Mesothelial cell of epicardium (in vitro differentiated cells): ENCODE measurements around the gene WBP1L. TPM values are rescaled to one million over a fixed set of nuclear protein-coding genes. Genes with fewer than 3 reads are reported as not detected.
"Not testable (repeated sequence)": the region's sequence is repeated elsewhere in the genome, so short reads cannot be mapped to it uniquely, and the experiment has no call there.

Experiments
- DNase-seq, 2 experiments: peaks; one replicate each; pipeline ENCODE4 v3.0.0; 2021; ENCODE audit warnings: low spot score in 2 of 2; ENCODE audit not compliant: unreplicated experiment in 2 of 2
- H3K27ac Mint-ChIP-seq: 2 replicates; pipeline ENCODE4 v1.8.0; 2021; ENCODE audit warnings: mixed read lengths
- H3K27me3 Mint-ChIP-seq: 2 replicates; pipeline ENCODE4 v1.8.0; 2021; ENCODE audit warnings: low read depth, mixed read lengths
- H3K36me3 Mint-ChIP-seq: 2 replicates; pipeline ENCODE4 v1.8.0; 2021; ENCODE audit warnings: mixed read lengths
- H3K4me1 Mint-ChIP-seq: 2 replicates; pipeline ENCODE4 v1.8.0; 2021; ENCODE audit warnings: mixed read lengths
- H3K4me3 Mint-ChIP-seq: 2 replicates; pipeline ENCODE4 v1.8.0; 2021; ENCODE audit warnings: mild to moderate bottlenecking, moderate library complexity, mixed read lengths
- H3K9me3 Mint-ChIP-seq: 2 replicates; pipeline ENCODE4 v1.8.0; 2021; ENCODE audit warnings: mixed read lengths
- total RNA-seq: library from RNA; stranded (reverse); gene quantifications from 3 replicates; pipeline ENCODE4 v1.2.1, GENCODE V29; 2021
- TF ChIP-seq, protein P1 (sequence below): fragments of 200-600 bp; sonication (generic); IDR thresholded peaks from one replicate; pipeline ENCODE4 v1.5.0; 2021; ENCODE audit warnings: antibody characterized with exemption; ENCODE audit not compliant: unreplicated experiment

The WBP1L gene
- total RNA-seq, 1 donor from 2014 or later = 56.7 TPM

DNA sequence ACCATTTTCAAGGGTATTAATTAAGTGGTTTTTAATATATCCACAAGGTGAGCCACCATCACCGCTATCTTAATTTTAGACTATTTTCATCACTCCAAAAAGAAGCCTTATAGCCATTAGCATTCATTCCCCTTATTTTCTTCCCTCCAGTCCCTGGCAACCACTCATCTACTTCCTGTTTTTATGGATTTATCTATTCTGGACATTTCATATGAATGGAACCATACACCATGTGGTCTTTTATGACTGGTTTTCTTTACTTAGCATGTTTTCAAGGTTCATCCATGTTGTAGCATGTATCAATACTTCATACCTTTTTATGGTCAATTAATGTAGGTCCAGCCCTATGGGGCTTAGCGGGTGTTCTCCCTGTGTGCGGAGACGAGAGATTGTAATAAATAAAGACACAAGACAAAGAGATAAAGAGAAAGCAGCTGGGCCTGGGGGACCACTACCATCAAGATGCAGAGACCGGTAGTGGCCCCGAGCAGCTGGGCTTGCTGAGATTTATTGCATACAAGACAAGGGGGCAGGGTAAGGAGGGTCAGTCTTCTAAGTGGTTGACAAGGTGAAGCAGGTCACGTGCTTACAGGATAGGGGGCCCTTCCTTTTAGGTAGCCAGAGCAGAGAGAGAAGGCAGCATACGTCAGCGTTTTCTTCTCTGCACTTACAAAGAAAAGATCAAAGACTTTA is 14.6 kb downstream of the WBP1L start:
- Mint-ChIP-seq H3K27me3 (no peaks in the 10 kb centered on the region), H3K4me3 (peak overlapping the region; percentile 52), H3K27ac (peak overlapping the region; percentile 94), H3K4me1 (peaks cover 41% of the 10 kb centered on the region), H3K36me3 (no peaks in the 10 kb centered on the region), H3K9me3 (no peaks in the 10 kb centered on the region)
- TF ChIP-seq, protein P1, sequence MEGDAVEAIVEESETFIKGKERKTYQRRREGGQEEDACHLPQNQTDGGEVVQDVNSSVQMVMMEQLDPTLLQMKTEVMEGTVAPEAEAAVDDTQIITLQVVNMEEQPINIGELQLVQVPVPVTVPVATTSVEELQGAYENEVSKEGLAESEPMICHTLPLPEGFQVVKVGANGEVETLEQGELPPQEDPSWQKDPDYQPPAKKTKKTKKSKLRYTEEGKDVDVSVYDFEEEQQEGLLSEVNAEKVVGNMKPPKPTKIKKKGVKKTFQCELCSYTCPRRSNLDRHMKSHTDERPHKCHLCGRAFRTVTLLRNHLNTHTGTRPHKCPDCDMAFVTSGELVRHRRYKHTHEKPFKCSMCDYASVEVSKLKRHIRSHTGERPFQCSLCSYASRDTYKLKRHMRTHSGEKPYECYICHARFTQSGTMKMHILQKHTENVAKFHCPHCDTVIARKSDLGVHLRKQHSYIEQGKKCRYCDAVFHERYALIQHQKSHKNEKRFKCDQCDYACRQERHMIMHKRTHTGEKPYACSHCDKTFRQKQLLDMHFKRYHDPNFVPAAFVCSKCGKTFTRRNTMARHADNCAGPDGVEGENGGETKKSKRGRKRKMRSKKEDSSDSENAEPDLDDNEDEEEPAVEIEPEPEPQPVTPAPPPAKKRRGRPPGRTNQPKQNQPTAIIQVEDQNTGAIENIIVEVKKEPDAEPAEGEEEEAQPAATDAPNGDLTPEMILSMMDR = no peak
- no peak for DNase-seq

DNA sequence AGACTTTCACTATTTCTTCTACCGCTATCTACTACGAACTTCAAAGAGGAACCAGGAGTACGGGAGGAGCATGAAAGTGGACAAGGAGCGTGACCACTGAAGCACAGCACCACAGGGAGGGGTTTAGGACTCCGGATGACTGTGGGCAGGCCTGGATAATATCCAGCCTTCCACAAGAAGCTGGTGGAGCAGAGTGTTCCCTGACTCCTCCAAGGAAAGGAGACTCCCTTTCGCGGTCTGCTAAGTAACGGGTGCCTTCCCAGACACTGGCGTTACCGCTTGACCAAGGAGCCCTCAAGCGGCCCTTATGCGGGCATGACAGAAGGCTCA is 15.2 kb downstream of the WBP1L start:
- not testable (repeated sequence) for H3K36me3 Mint-ChIP-seq, DNase-seq, H3K27me3 Mint-ChIP-seq, H3K9me3 Mint-ChIP-seq
- Mint-ChIP-seq H3K27ac (peak overlapping the region; percentile 94), H3K4me1 (peaks cover 41% of the 10 kb centered on the region), H3K4me3 (peak overlapping the region; percentile 52)

GRCh38 chr10:102759497-102760210 is 15.9 kb downstream of the WBP1L start:
- Mint-ChIP-seq H3K4me3 (no peak overlapping the region), H3K27me3 (no peaks in the 10 kb centered on the region), H3K27ac (peak overlapping the region; percentile 69), H3K4me1 (peaks cover 44% of the 10 kb centered on the region), H3K36me3 (no peaks in the 10 kb centered on the region), H3K9me3 (no peaks in the 10 kb centered on the region)
- TF ChIP-seq, protein P1 = no peak
- no peak for DNase-seq

GRCh38 chr10:102761981-102762380 is 18.2 kb downstream of the WBP1L start:
- Mint-ChIP-seq H3K36me3 (no peaks in the 10 kb centered on the region), H3K27ac (peak overlapping the region; percentile 96), H3K4me1 (peaks cover 63% of the 10 kb centered on the region), H3K9me3 (no peaks in the 10 kb centered on the region), H3K27me3 (no peaks in the 10 kb centered on the region), H3K4me3 (no peak overlapping the region)
- no peak for DNase-seq
- TF ChIP-seq, protein P1 = no peak

GRCh38 chr10:102762401-102763015 is 18.8 kb downstream of the WBP1L start:
- H3K4me1 Mint-ChIP-seq = peaks cover 68% of the 10 kb centered on the region
- no peak for DNase-seq
- H3K27ac Mint-ChIP-seq = peak overlapping the region; percentile 96
- TF ChIP-seq, protein P1 = no peak
- H3K4me3 Mint-ChIP-seq = no peak overlapping the region
- H3K9me3 Mint-ChIP-seq = no peaks in the 10 kb centered on the region
- no peaks in the 10 kb centered on the region for H3K27me3 Mint-ChIP-seq
- H3K36me3 Mint-ChIP-seq = no peaks in the 10 kb centered on the region

GRCh38 chr10:102763037-102763607 is 19.4 kb downstream of the WBP1L start:
- no peak overlapping the region for H3K4me3 Mint-ChIP-seq
- H3K36me3 Mint-ChIP-seq = no peaks in the 10 kb centered on the region
- TF ChIP-seq, protein P1 = no peak
- no peak for DNase-seq
- H3K27ac Mint-ChIP-seq = peak overlapping the region; percentile 96
- H3K27me3 Mint-ChIP-seq = no peaks in the 10 kb centered on the region
- H3K4me1 Mint-ChIP-seq = peaks cover 72% of the 10 kb centered on the region
- H3K9me3 Mint-ChIP-seq = no peaks in the 10 kb centered on the region
